ENCODE results near the gene RPUSD4. TPM values are rescaled to one million over a fixed set of nuclear protein-coding genes. Genes with fewer than 3 reads are reported as not detected.

The RPUSD4 gene
- total and polyA plus RNA-seq, 2 experiments from 2014 or later, result 12.1 to 21.3 TPM

DNA sequence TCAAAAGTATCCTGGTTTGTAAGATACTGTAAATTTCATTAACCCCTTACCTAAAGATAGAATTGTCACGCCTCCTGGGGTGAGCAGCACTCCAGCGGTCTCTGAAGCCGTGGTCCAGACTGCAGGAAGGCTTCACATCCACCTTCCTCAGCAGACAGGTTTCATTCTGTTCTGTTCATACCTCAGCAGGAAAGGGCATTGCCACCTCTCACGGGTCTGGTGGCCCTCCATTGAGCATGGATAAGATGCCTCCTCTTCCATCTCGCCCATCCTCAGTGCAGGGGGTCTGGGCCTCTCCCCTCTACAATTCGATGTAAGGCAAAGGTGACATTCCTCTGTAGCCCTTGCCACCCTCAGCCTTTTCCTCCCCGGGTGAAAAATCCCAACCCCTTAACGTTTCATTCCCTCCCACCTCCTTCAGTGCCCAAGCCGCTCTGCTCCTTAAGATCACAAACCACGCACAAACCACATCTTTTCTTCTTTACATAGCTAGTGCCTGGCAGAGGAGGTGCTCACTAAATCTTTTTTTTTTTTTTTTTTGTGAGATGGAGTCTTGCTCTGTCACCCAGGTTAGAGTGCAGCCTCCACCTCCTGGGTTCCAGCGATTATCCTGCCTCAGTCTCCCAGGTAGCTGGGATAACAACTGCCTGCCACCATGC is 28.5 kb downstream of the RPUSD4 start:
- Histone ChIP-seq H3K36me3 (ENCODE audit: low read depth) (no peaks in the 10 kb centered on the region), H3F3A (ENCODE audit: insufficient read depth) (no peaks in the 10 kb centered on the region), H3K4me3 (no peak overlapping the region), H3K27ac (no peak overlapping the region), H3K27me3 (replicated peaks; ENCODE audit: insufficient read depth) (no peaks in the 10 kb centered on the region), H3K4me2 (ENCODE audit: unreplicated experiment) (no peak overlapping the region), H3K79me2 (ENCODE audit: insufficient read depth) (no peaks in the 10 kb centered on the region), H3K4me1 (ENCODE audit: insufficient read depth) (no peaks in the 10 kb centered on the region), H4K20me1 (ENCODE audit: insufficient read depth) (no peaks in the 10 kb centered on the region), H2AFZ (no peak overlapping the region), H3K9me3 (ENCODE audit: low read depth) (no peaks in the 10 kb centered on the region), H3K9me2 (ENCODE audit: insufficient read depth) (no peaks in the 10 kb centered on the region), H3K9ac (no peak overlapping the region)
- in situ Hi-C loops (cut with MboI), result no loop called here
- WGBS, 2 experiments (ENCODE audit: low coverage in 1 of 2, low lambda C conversion rate in 2 of 2, missing lambda C conversion rate in 2 of 2), result 89% methylated on average over 11 of the region's 11 CpGs
- DNase-seq, result no peak
- no peak for TF ChIP-seq EZH2 (IDR thresholded peaks at IDR 0.05; ENCODE audit: insufficient read depth, poor library complexity, severe bottlenecking)
- no peak for TF ChIP-seq EZH2phosphoT487 (IDR thresholded peaks at IDR 0.05; ENCODE audit: insufficient read depth, low read depth)

- in situ Hi-C loops (cut with MboI), result no loop called here
- TF ChIP-seq EZH2phosphoT487 (IDR thresholded peaks at IDR 0.05; ENCODE audit: insufficient read depth, low read depth), result no peak
- no peak for TF ChIP-seq EZH2 (IDR thresholded peaks at IDR 0.05; ENCODE audit: insufficient read depth, poor library complexity, severe bottlenecking)
- no peak overlapping the region for H3K4me2 ChIP-seq (ENCODE audit: unreplicated experiment)
- H3K9me3 ChIP-seq (ENCODE audit: low read depth), result no peaks in the 10 kb centered on the region
- H3K4me3 ChIP-seq, result no peak overlapping the region
- 85 to 93% methylated on average over 10 to 13 of the region's 13 CpGs for WGBS, 2 experiments (ENCODE audit: low coverage in 1 of 2, low lambda C conversion rate in 2 of 2, missing lambda C conversion rate in 2 of 2)
- no peaks in the 10 kb centered on the region for H3K4me1 ChIP-seq (ENCODE audit: insufficient read depth)
- DNase-seq, result no peak
- no peaks in the 10 kb centered on the region for H3K79me2 ChIP-seq (ENCODE audit: insufficient read depth)
- no peaks in the 10 kb centered on the region for H3K27me3 ChIP-seq (replicated peaks; ENCODE audit: insufficient read depth)
- no peaks in the 10 kb centered on the region for H3K9me2 ChIP-seq (ENCODE audit: insufficient read depth)
- no peaks in the 10 kb centered on the region for H3K36me3 ChIP-seq (ENCODE audit: low read depth)
- H3K27ac ChIP-seq, result no peak overlapping the region
- no peaks in the 10 kb centered on the region for H4K20me1 ChIP-seq (ENCODE audit: insufficient read depth)
- H2AFZ ChIP-seq, result no peak overlapping the region
- no peak overlapping the region for H3K9ac ChIP-seq
- H3F3A ChIP-seq (ENCODE audit: insufficient read depth), result no peaks in the 10 kb centered on the region
Measured at GRCh38 chr11:126181939-126182730, 29.3 kb downstream of the RPUSD4 start.

DNA sequence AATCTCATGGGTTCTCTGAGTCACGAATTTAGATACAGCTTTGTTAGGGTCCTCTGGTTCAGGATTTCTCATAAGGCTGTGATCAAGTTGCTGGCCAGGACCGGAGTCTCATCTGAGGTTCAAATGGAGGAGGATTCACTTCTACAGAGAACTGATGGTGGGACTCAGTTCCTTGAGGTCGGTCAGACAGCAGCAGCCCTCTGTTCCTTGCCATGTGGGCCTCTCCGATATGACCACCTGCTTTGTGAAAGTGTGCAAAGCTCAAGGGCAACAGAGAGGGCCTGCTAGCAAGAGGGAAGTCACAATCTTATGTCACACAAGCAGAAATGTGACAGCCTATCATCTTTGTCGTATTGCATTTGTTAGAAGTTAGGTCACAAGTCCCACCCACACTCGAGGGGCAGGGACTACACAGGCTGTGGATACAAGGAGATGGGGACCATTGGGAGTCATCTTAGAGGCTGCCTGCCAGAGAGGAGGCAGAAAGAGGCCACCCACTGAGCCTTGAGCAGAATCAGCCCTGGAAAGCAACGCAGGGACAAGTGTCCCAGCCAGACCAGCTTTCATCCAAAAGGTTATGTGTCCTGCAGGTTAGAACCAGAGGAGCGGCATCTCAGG is 34.5 kb downstream of the RPUSD4 start:
- Histone ChIP-seq H2AFZ (no peak overlapping the region), H3K4me2 (ENCODE audit: unreplicated experiment) (no peak overlapping the region), H3K4me1 (ENCODE audit: insufficient read depth) (peaks cover 14% of the 10 kb centered on the region; the same call in 1 of the 2 replicates), H3K27me3 (replicated peaks; ENCODE audit: insufficient read depth) (no peaks in the 10 kb centered on the region), H3K9me3 (ENCODE audit: low read depth) (no peaks in the 10 kb centered on the region), H3F3A (ENCODE audit: insufficient read depth) (peaks cover 4% of the 10 kb centered on the region; the same call in 1 of the 2 replicates), H3K27ac (no peak overlapping the region), H3K4me3 (no peak overlapping the region), H3K9ac (no peak overlapping the region), H3K36me3 (ENCODE audit: low read depth) (no peaks in the 10 kb centered on the region), H3K79me2 (ENCODE audit: insufficient read depth) (no peaks in the 10 kb centered on the region), H4K20me1 (ENCODE audit: insufficient read depth) (no peaks in the 10 kb centered on the region), H3K9me2 (ENCODE audit: insufficient read depth) (no peaks in the 10 kb centered on the region)
- no peak for TF ChIP-seq EZH2 (IDR thresholded peaks at IDR 0.05; ENCODE audit: insufficient read depth, poor library complexity, severe bottlenecking)
- no peak for TF ChIP-seq EZH2phosphoT487 (IDR thresholded peaks at IDR 0.05; ENCODE audit: insufficient read depth, low read depth)
- in situ Hi-C loops (cut with MboI), result no loop called here
- no peak for DNase-seq
- 86 to 92% methylated on average over 8 of the region's 8 CpGs for WGBS, 2 experiments (ENCODE audit: low coverage in 1 of 2, low lambda C conversion rate in 2 of 2, missing lambda C conversion rate in 2 of 2)

GRCh38 chr11:126175393-126175792 is 36.1 kb downstream of the RPUSD4 start:
- H3K4me3 ChIP-seq, result no peak overlapping the region
- in situ Hi-C loops (cut with MboI), result no loop called here
- H3K27me3 ChIP-seq (replicated peaks; ENCODE audit: insufficient read depth), result no peaks in the 10 kb centered on the region
- H3K4me1 ChIP-seq (ENCODE audit: insufficient read depth), result peaks cover 14% of the 10 kb centered on the region; the same call in 1 of the 2 replicates
- H2AFZ ChIP-seq, result peak overlapping the region; percentile 56
- H3F3A ChIP-seq (ENCODE audit: insufficient read depth), result peaks cover 4% of the 10 kb centered on the region; the same call in 1 of the 2 replicates
- H3K9me2 ChIP-seq (ENCODE audit: insufficient read depth), result no peaks in the 10 kb centered on the region
- DNase-seq, result peak; percentile 42
- no peak overlapping the region for H3K27ac ChIP-seq
- no peaks in the 10 kb centered on the region for H3K36me3 ChIP-seq (ENCODE audit: low read depth)
- no peak overlapping the region for H3K9ac ChIP-seq
- no peaks in the 10 kb centered on the region for H3K9me3 ChIP-seq (ENCODE audit: low read depth)
- H4K20me1 ChIP-seq (ENCODE audit: insufficient read depth), result no peaks in the 10 kb centered on the region
- TF ChIP-seq EZH2 (IDR thresholded peaks at IDR 0.05; ENCODE audit: insufficient read depth, poor library complexity, severe bottlenecking), result no peak
- TF ChIP-seq EZH2phosphoT487 (IDR thresholded peaks at IDR 0.05; ENCODE audit: insufficient read depth, low read depth), result no peak
- no peaks in the 10 kb centered on the region for H3K79me2 ChIP-seq (ENCODE audit: insufficient read depth)
- H3K4me2 ChIP-seq (ENCODE audit: unreplicated experiment), result no peak overlapping the region
- 12 to 15% methylated on average over 15 of the region's 15 CpGs for WGBS, 2 experiments (ENCODE audit: low coverage in 1 of 2, low lambda C conversion rate in 2 of 2, missing lambda C conversion rate in 2 of 2)
